ENCODE results near the gene TUBB.
"Not testable (repeated sequence)": the region's sequence is repeated elsewhere in the genome, so short reads cannot be mapped to it uniquely, and the experiment has no call there.

TUBB gene

DNA sequence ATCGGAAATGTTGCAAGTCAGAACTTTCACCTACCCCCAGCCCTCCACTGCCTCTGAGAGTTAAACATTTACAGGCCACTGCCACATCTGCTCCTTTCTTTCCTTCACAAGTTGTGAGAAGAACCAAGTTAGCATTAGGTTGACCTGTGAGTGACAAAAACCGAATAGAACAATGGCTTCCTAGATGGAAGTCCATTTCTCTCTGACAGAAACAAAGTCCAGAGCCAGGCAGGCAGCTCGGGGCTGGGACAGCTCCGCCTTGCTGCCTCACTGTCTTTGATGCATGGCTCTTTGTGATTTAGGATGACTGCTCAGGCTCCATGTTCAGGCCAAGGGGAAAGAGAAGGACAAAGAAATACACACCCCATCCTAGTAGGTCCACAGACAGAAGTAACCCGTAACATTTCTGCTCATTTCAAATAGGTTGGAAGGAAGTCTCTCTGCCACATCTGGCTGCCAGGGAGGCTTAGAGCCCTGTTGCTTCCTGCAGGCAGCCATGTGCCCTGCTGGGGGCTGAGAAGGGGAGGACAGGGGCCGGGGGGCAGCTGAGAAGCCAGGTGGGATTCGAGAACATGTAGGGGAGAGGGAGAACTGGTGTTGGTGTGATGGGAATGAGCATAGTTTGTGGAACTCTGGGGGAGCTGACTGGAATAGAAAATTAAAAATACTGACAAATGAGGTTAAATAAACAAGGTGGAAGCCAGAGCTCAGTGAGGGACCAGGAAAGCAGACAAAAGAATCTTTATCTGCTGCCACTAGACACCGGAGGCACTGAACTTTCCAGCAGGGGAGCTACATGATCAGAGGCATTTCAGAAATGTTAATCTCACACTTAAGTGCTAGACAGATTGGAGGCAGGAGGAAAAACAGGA is 43.7 kb downstream of the TUBB start:
- peak overlapping the region; percentile 34 for H3K27ac Mint-ChIP-seq

GRCh38 chr6:30764490-30765043 is 44.4 kb downstream of the TUBB start:
- not testable (repeated sequence) for H3K4me3 Mint-ChIP-seq; H3K27ac Mint-ChIP-seq; H3K9me3 Mint-ChIP-seq; DNase-seq (ENCODE audit: low spot score); H3K36me3 Mint-ChIP-seq (ENCODE audit: low read depth); H3K27me3 Mint-ChIP-seq (ENCODE audit: low read depth)
- peaks cover 45% of the 10 kb centered on the region for H3K4me1 Mint-ChIP-seq (ENCODE audit: low read depth)

More for the DNA sequence above, 43.7 kb downstream of the TUBB start:
- H3K4me1 Mint-ChIP-seq (ENCODE audit: low read depth), result peaks cover 41% of the 10 kb centered on the region
- H3K9me3 Mint-ChIP-seq, result no peaks in the 10 kb centered on the region
- DNase-seq (ENCODE audit: low spot score), result no peak
- peak overlapping the region; percentile 16 for H3K4me3 Mint-ChIP-seq
- H3K36me3 Mint-ChIP-seq (ENCODE audit: low read depth), result no peaks in the 10 kb centered on the region
- no peaks in the 10 kb centered on the region for H3K27me3 Mint-ChIP-seq (ENCODE audit: low read depth)

DNA sequence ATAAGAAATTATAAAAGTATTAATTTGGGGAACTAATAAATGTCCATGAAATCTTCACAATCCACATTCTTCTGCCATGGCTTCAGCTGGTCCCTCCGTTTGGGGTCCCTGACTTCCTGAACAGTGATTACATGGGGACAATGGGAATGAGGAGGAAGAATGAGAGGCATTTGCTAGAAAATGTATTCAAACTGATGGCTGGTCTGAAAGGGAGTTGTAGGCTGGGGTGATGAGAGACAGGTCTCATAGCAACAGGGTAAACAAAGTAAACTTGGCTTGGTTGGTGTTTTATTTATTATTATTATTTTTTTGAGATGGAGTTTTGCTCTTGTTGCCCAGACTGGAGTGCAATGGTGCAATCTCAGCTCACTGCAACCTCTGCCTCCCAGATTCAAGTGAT is 45.3 kb downstream of the TUBB start:
- H3K27ac Mint-ChIP-seq; H3K4me3 Mint-ChIP-seq; H3K36me3 Mint-ChIP-seq (ENCODE audit: low read depth); DNase-seq (ENCODE audit: low spot score); H3K27me3 Mint-ChIP-seq (ENCODE audit: low read depth); H3K9me3 Mint-ChIP-seq: not testable (repeated sequence)
- peaks cover 54% of the 10 kb centered on the region for H3K4me1 Mint-ChIP-seq (ENCODE audit: low read depth)

GRCh38 chr6:30766461-30767157 is 46.5 kb downstream of the TUBB start:
- Mint-ChIP-seq H3K36me3 (ENCODE audit: low read depth) (no peaks in the 10 kb centered on the region), H3K4me1 (ENCODE audit: low read depth) (peaks cover 58% of the 10 kb centered on the region), H3K27ac (no peak overlapping the region), H3K9me3 (no peaks in the 10 kb centered on the region), H3K4me3 (no peak overlapping the region), H3K27me3 (ENCODE audit: low read depth) (no peaks in the 10 kb centered on the region)
- DNase-seq (ENCODE audit: low spot score), result no peak

DNA sequence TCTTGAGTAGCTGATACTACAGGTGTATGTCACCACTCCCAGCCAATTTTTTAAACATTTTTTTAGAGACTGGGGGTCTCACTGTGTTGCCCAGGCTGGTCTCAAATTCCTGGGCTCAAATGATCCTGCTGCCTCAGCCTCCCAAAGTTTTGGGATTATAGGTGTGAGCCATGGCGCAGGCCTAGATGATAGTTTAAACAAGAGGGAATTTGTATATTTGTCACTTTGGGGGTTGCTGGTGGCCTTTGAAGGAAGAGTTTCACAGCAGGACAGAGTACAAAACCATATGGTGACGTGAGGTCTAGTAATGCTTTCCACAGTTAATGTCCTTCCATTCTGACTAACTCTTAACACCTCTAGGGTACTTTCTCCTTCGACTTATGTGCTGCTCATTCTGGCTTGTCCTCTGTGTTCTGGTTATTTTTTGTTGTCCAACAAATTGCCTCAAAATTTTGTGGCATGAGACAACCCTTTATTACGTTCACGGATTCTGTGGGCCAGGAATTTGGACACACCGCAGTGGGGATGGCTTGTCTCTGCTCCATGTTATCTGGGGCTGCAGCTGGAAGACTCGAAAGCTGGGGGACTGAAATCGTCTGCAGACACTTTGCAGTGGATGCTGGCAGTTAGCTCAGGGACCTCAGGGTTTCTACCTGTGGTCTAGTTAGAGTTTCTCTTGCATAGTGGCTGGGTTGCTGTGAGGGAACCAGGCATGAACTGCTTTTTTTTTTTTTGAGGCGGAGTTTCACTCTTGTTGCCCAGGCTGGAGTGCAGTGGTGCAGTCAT is 47.2 kb downstream of the TUBB start:
- Mint-ChIP-seq H3K4me1 (ENCODE audit: low read depth) (peaks cover 60% of the 10 kb centered on the region), H3K36me3 (ENCODE audit: low read depth) (no peaks in the 10 kb centered on the region), H3K4me3 (peak overlapping the region; percentile 55), H3K27me3 (ENCODE audit: low read depth) (no peaks in the 10 kb centered on the region), H3K9me3 (no peaks in the 10 kb centered on the region), H3K27ac (peak overlapping the region; percentile 41)
- DNase-seq (ENCODE audit: low spot score), result no peak

DNA sequence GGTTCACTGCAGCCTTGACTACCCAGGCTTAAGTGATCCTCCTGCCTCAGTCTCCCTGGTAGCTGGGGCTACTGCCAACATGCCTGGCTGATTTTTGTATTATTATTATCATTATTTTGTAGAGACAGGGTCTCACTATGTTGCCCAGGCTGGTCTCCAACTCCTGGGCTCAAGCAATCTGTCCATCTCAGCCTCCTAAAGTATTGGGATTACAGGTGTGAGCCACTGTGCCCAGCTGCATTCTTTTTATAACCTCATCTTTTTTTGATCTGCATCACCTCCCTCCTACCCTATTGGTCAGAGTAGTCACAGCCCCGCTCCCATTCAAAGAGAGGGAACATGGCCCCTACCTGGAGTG is 47.8 kb downstream of the TUBB start:
- no peak for DNase-seq (ENCODE audit: low spot score)
- Mint-ChIP-seq H3K27me3 (ENCODE audit: low read depth) (no peaks in the 10 kb centered on the region), H3K36me3 (ENCODE audit: low read depth) (no peaks in the 10 kb centered on the region), H3K4me1 (ENCODE audit: low read depth) (peaks cover 65% of the 10 kb centered on the region), H3K27ac (no peak overlapping the region), H3K4me3 (peak overlapping the region; percentile 44), H3K9me3 (no peaks in the 10 kb centered on the region)

DNA sequence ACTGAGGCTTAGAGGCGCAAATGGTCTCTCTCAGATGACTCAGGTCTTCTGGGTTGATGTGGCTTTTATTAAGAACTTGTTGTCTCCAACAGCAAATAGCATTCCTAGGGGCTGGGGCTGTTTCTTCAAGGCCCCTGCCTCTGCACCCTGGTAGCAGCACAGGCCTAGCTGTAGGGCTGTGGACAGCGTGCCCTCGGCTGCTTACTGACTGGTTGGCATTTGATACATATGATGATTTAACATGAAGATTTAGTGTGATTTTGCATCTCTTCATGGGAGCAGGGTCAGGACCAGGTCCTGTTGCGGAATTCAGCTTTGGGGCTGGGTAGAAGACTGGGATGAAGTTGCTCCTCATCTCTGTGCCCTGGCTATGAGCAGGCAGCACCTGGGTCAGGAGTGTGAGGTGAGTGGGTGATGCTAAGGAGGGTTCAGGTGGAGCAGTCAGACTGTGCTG is 48.5 kb downstream of the TUBB start:
- Mint-ChIP-seq H3K36me3 (ENCODE audit: low read depth) (no peaks in the 10 kb centered on the region), H3K4me1 (ENCODE audit: low read depth) (peaks cover 61% of the 10 kb centered on the region), H3K4me3 (peak overlapping the region; percentile 79), H3K9me3 (no peaks in the 10 kb centered on the region), H3K27ac (peak overlapping the region; percentile 47), H3K27me3 (ENCODE audit: low read depth) (no peaks in the 10 kb centered on the region)
- no peak for DNase-seq (ENCODE audit: low spot score)

DNA sequence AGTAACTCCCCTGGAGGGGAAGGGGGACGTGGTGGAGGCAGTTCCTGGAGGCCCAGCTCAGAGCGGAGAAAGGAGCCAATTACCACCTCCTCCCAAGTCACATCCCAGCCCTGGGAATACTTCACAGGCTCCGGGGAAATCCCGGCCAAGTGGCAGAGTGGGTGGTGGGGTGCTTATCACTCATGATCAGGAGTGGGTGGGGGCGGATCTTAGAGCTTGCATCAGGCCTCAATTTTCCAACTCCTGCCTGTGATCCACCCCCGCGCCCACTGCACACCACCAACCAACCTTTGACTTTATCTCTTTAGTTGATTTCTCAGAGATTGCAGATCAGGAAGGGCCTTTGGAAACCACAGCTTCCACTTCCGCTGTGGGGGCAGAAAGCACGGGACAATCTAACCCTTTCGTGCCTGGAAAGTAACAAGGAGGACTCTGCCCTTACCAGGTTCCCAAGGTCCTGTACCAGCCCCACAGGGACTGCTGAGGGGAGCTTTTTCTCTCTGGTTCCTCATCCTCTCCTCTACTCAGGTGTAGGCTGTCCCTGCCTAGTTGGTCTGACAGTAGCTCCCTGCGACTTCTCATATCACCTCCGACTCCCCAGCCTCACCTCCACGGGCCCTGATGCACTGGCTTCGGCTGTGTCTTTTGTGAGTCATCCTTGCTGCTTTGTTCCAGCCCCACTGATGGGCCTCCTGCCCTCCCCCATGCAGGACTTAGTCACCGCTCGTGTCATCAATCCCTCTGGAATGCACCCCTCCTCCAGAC is 49.1 kb downstream of the TUBB start:
- H3K4me3 Mint-ChIP-seq, result peak overlapping the region; percentile 79

DNA sequence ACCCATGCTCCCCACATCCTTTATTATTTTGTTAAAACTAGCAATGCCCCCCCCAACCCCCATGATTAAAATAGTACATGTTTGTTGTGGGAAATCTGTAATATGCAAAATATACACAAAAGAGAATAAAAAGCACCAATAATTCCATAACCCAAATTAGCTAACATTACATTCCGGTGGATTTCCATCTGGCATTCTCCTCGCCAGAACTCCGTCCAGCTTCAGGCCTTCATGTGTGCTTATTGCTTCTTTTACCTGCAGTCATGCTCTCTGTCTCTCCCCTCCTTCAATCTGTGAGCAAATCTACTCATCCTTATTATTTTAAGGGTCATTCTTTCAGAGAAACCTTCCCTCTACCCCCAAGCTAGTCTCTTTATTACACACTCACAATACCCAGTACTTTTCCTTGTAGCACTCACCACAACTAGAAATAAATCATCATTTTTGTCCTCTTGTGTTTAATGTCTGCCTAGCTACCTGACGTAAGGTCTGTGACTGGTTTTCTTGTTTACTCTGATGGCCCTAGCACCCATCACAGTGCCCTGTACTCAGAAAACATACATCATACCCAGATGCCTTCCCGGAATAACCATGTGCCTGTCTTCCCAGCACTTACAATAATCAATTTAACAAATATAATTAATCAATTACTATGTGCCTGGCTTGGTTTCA is 49.8 kb downstream of the TUBB start:
- peaks cover 58% of the 10 kb centered on the region for H3K4me1 Mint-ChIP-seq (ENCODE audit: low read depth)
- peak overlapping the region; percentile 79 for H3K4me3 Mint-ChIP-seq
- no peak for DNase-seq (ENCODE audit: low spot score)
- no peaks in the 10 kb centered on the region for H3K36me3 Mint-ChIP-seq (ENCODE audit: low read depth)
- H3K27me3 Mint-ChIP-seq (ENCODE audit: low read depth), result no peaks in the 10 kb centered on the region
- peak overlapping the region; percentile 89 for H3K27ac Mint-ChIP-seq
- no peaks in the 10 kb centered on the region for H3K9me3 Mint-ChIP-seq

More for the DNA sequence above, 49.1 kb downstream of the TUBB start:
- no peaks in the 10 kb centered on the region for H3K36me3 Mint-ChIP-seq (ENCODE audit: low read depth)
- H3K4me1 Mint-ChIP-seq (ENCODE audit: low read depth), result peaks cover 59% of the 10 kb centered on the region
- DNase-seq (ENCODE audit: low spot score), result peak; percentile 91
- H3K9me3 Mint-ChIP-seq, result no peaks in the 10 kb centered on the region
- no peaks in the 10 kb centered on the region for H3K27me3 Mint-ChIP-seq (ENCODE audit: low read depth)
- H3K27ac Mint-ChIP-seq, result peak overlapping the region; percentile 89

DNA sequence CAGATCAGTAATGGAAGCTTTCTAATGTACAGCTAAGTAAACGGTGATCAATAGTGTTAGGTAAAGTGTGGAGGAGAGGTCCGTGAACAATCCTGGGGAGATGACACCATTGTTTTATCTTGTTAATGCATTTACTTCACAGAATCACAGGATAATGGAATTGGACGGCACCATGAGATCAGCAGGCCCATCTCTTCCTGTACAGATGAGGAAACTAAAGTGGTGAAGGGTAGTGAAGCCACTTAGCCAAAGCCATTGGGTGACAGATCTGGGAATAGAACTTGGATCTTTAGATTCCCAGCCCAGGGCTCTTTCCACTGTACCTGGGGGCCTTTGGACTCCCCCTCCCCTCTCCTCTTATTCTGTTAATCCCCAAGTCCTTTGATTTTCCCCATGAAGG is 50.4 kb downstream of the TUBB start:
- Mint-ChIP-seq H3K27ac (no peak overlapping the region), H3K4me3 (no peak overlapping the region), H3K9me3 (no peaks in the 10 kb centered on the region), H3K36me3 (ENCODE audit: low read depth) (no peaks in the 10 kb centered on the region), H3K27me3 (ENCODE audit: low read depth) (no peaks in the 10 kb centered on the region), H3K4me1 (ENCODE audit: low read depth) (peaks cover 59% of the 10 kb centered on the region)
- no peak for DNase-seq (ENCODE audit: low spot score)

GRCh38 chr6:30774701-30775100 is 54.5 kb downstream of the TUBB start:
- Mint-ChIP-seq H3K4me3 (no peak overlapping the region), H3K27ac (no peak overlapping the region), H3K9me3 (no peaks in the 10 kb centered on the region)

More at GRCh38 chr6:30774701-30775100, 54.5 kb downstream of the TUBB start:
- DNase-seq (ENCODE audit: low spot score), result no peak
- Mint-ChIP-seq H3K27me3 (ENCODE audit: low read depth) (no peaks in the 10 kb centered on the region), H3K4me1 (ENCODE audit: low read depth) (peaks cover 49% of the 10 kb centered on the region), H3K36me3 (ENCODE audit: low read depth) (no peaks in the 10 kb centered on the region)
